HL-60/S4 (cell line): ENCODE data around the gene ASAP2.

ENCODE experiments used
- in situ Hi-C: fragments of 300-500 bp; cut with MboI; formaldehyde crosslinking; loops from 2 replicates; pipeline ENCODE4 v1.14.3; 2022; ENCODE audit warnings: low sequenced_read_pairs

ASAP2 gene

GRCh38 chr2:9205963-9206948, at the start of gene ASAP2:
ASAP2 (plus strand) TSS chr2:9206812; CDS start chr2:9207105, 293 bp downstream.
- in situ Hi-C loops = no loop called here

- in situ Hi-C loops = no loop called here
Observed at GRCh38 chr2:9158786-9159779, 47.5 kb upstream of the ASAP2 start.

GRCh38 chr2:9160732-9161131, 45.9 kb upstream of the ASAP2 start:
- in situ Hi-C loops = no loop called here

GRCh38 chr2:9162841-9163240, 43.8 kb upstream of the ASAP2 start:
- in situ Hi-C loops = no loop called here

- in situ Hi-C loops = no loop called here
Observed at GRCh38 chr2:9163306-9164111, 43.1 kb upstream of the ASAP2 start.

GRCh38 chr2:9164112-9164608, 42.5 kb upstream of the ASAP2 start:
- in situ Hi-C loops = no loop called here

- in situ Hi-C loops = no loop called here
Observed at GRCh38 chr2:9165625-9166024, 41.0 kb upstream of the ASAP2 start.

GRCh38 chr2:9166579-9167377, 39.8 kb upstream of the ASAP2 start:
- in situ Hi-C loops = no loop called here

GRCh38 chr2:9167718-9168657, 38.6 kb upstream of the ASAP2 start:
- in situ Hi-C loops = no loop called here

- in situ Hi-C loops = no loop called here
Observed at GRCh38 chr2:9168821-9169221, 37.8 kb upstream of the ASAP2 start.

- in situ Hi-C loops = no loop called here
Observed at GRCh38 chr2:9169349-9170107, 37.1 kb upstream of the ASAP2 start.

GRCh38 chr2:9170458-9171130, 36.0 kb upstream of the ASAP2 start:
- in situ Hi-C loops = no loop called here

- in situ Hi-C loops = no loop called here
Observed at GRCh38 chr2:9174771-9175437, 31.7 kb upstream of the ASAP2 start.

- in situ Hi-C loops = no loop called here
Observed at GRCh38 chr2:9178110-9178903, 28.3 kb upstream of the ASAP2 start.

- in situ Hi-C loops = no loop called here
Observed at GRCh38 chr2:9178904-9179571, 27.6 kb upstream of the ASAP2 start.
